Measurements from ENCODE around the gene DRAM1. TPM values are rescaled to one million over a fixed set of nuclear protein-coding genes. Genes with fewer than 3 reads are reported as not detected.
A peak's percentile ranks its signal among the peaks of the same experiment; 100 is the strongest.

DRAM1 gene
- polyA plus RNA-seq, 2 of the 4 experiments (the other 2 are of a cell fraction) = 28.0 to 39.1 TPM

- POLR2A ChIA-PET = no interaction called here
- DNase-seq (ENCODE audit: low read depth in 1 of 2, low spot score in 1 of 2) (no peak), FAIRE-seq (no peak), ATAC-seq (no peak)
- TF ChIP-seq CEBPB (IDR thresholded peaks at IDR 0.05) (no peak), ELK1 (IDR thresholded peaks at IDR 0.05; ENCODE audit: low read depth, low read length) (no peak), E2F6 (IDR thresholded peaks at IDR 0.05; ENCODE audit: borderline replicate concordance, low read depth) (no peak), POLR2A (IDR thresholded peaks at IDR 0.05; ENCODE audit: low read length) (no peak), CBX8 (IDR thresholded peaks at IDR 0.05) (no peak), JUNB (IDR thresholded peaks at IDR 0.05) (no peak), FOSB (CRISPR knock-in tag; IDR thresholded peaks at IDR 0.05) (no peak), RFX5 (IDR thresholded peaks at IDR 0.05) (no peak), PHF8 (IDR thresholded peaks at IDR 0.05; ENCODE audit: borderline replicate concordance, low read depth) (no peak), RAD21 (conservative IDR thresholded peaks at IDR 0.05 in 1 of 2, IDR thresholded peaks at IDR 0.05 in 1 of 2) (no peak), ZC3H11A (IDR thresholded peaks at IDR 0.05) (no peak), GATA3 (IDR thresholded peaks at IDR 0.05; ENCODE audit: borderline replicate concordance) (no peak), EHF (CRISPR knock-in tag; IDR thresholded peaks at IDR 0.05) (no peak)
- H3K27ac ChIP-seq = peak overlapping the region in 1 of 2 experiments; percentile 41; a peak in 1 of 6 replicates
- H3K4me2 ChIP-seq = no peak overlapping the region
- H3K4me3 ChIP-seq = no peak overlapping the region
- WGBS (ENCODE audit: missing lambda C conversion rate) = 85% methylated on average over 6 of the region's 6 CpGs
- CTCF ChIA-PET = interaction anchor here (1.1 kb wide), 1 partner anchor 49 kb away, joined by 3 read pairs; no protein-coding TSS in a partner anchor
- H3K9me3 ChIP-seq = no peaks in the 10 kb centered on the region
- H3K4me1 ChIP-seq = peaks cover 43% of the 10 kb centered on the region
Observed at GRCh38 chr12:101889211-101889752, 11.9 kb downstream of the DRAM1 start.

GRCh38 chr12:101891462-101891971 is 14.1 kb downstream of the DRAM1 start:
- ATAC-seq (peak; percentile 91 to 95), FAIRE-seq (no peak), DNase-seq (ENCODE audit: low read depth in 1 of 2, low spot score in 1 of 2) (peak in 1 of 2 experiments; percentile 67)
- no peak for TF ChIP-seq CHD4 (IDR thresholded peaks at IDR 0.05; ENCODE audit: borderline replicate concordance)
- peak; percentile 59; the same call in 1 of the 2 replicates for TF ChIP-seq GATA3 (IDR thresholded peaks at IDR 0.05; ENCODE audit: borderline replicate concordance)
- no peak for TF ChIP-seq FOSL2 (IDR thresholded peaks at IDR 0.05)
- peak; percentile 24 for TF ChIP-seq FOSL2 (CRISPR knock-in tag; IDR thresholded peaks at IDR 0.05)
- TF ChIP-seq KDM1A (IDR thresholded peaks at IDR 0.05; ENCODE audit: low read depth) = no peak
- peak; percentile 29; the same call in 1 of the 2 replicates for TF ChIP-seq MAX (IDR thresholded peaks at IDR 0.05)
- peak; percentile 59 for TF ChIP-seq MAFK (IDR thresholded peaks at IDR 0.05; ENCODE audit: partially characterized antibody)
- TF ChIP-seq CEBPB (IDR thresholded peaks at IDR 0.05) = peak in 1 of 2 experiments; percentile 51; a peak in 1 of 4 replicates
- no peak for TF ChIP-seq EP300 (IDR thresholded peaks at IDR 0.05)
- TF ChIP-seq RNF2 (IDR thresholded peaks at IDR 0.05; ENCODE audit: borderline replicate concordance, low read depth) = no peak
- TF ChIP-seq, protein P1, sequence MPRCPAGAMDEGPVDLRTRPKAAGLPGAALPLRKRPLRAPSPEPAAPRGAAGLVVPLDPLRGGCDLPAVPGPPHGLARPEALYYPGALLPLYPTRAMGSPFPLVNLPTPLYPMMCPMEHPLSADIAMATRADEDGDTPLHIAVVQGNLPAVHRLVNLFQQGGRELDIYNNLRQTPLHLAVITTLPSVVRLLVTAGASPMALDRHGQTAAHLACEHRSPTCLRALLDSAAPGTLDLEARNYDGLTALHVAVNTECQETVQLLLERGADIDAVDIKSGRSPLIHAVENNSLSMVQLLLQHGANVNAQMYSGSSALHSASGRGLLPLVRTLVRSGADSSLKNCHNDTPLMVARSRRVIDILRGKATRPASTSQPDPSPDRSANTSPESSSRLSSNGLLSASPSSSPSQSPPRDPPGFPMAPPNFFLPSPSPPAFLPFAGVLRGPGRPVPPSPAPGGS (IDR thresholded peaks at IDR 0.05) = no peak
- TF ChIP-seq JUN (IDR thresholded peaks at IDR 0.05) = no peak
- TF ChIP-seq FOXS1 (CRISPR knock-in tag; IDR thresholded peaks at IDR 0.05) = no peak
- no peak for TF ChIP-seq RCOR1 (IDR thresholded peaks at IDR 0.05; ENCODE audit: low read depth, low read length)
- TF ChIP-seq FOSB (CRISPR knock-in tag; IDR thresholded peaks at IDR 0.05) = no peak
- peaks cover 54% of the 10 kb centered on the region for H3K4me1 ChIP-seq
- H3K27ac ChIP-seq = peak overlapping the region; percentile 58 to 89
- 1% methylated on average over 3 of the region's 3 CpGs for WGBS (ENCODE audit: missing lambda C conversion rate)
- no peak overlapping the region for H3K4me3 ChIP-seq
- ChIA-PET POLR2A (interaction anchor here (1.4 to 2.2 kb wide), 2 partner anchors 14 to 60 kb away, joined by 3 to 14 read pairs; partner anchors contain the start of gene DRAM1), CTCF (interaction anchor here (0.5 to 3.4 kb wide), 5 partner anchors 35 to 1612 kb away, joined by 3 to 14 read pairs (median 3); no protein-coding TSS in a partner anchor)
- no peaks in the 10 kb centered on the region for H3K9me3 ChIP-seq
- peak overlapping the region; percentile 64 for H3K4me2 ChIP-seq

Data from A549 (cell line).